ENCODE results near the gene ACKR4. TPM values are rescaled to one million over a fixed set of nuclear protein-coding genes. Genes with fewer than 3 reads are reported as not detected.
"Not testable (repeated sequence)": the region's sequence is repeated elsewhere in the genome, so short reads cannot be mapped to it uniquely, and the experiment has no call there.

Gene ACKR4
- total RNA-seq, 1 experiment from 2014 or later: not detected

DNA sequence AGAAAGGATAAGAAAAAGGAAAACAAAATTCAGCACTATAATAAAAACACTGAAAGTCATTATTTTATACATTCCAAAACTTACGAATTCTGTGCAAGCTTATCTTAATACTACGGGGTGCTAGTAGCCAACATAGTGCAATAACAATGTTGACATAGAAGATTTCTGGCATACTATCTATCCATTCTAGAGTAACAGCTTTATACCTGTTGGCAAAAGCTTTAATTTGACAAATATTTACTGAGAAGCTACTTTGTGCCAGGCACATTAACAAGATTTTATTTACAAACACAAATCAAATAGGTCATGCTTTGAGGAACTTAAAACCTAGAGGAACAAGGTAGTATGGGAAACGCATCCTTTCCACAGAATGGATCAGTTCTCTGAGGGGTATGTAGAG, 1.1 kb downstream of the ACKR4 start:
- Mint-ChIP-seq H3K9me3 (no peaks in the 10 kb centered on the region), H3K27me3 (ENCODE audit: low read depth) (no peaks in the 10 kb centered on the region), H3K36me3 (peaks cover 4% of the 10 kb centered on the region), H3K27ac (no peak overlapping the region), H3K4me3 (no peak overlapping the region), H3K4me1 (peaks cover 6% of the 10 kb centered on the region)
- no peak for ATAC-seq
- ChIA-PET POLR2A (no interaction called here), CTCF (no interaction called here)
- TF ChIP-seq, protein P1, sequence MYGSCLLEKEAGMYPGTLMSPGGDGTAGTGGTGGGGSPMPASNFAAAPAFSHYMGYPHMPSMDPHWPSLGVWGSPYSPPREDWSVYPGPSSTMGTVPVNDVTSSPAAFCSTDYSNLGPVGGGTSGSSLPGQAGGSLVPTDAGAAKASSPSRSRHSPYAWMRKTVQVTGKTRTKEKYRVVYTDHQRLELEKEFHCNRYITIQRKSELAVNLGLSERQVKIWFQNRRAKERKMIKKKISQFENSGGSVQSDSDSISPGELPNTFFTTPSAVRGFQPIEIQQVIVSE (CRISPR knock-in tag; IDR thresholded peaks at IDR 0.05; ENCODE audit: borderline replicate concordance): no peak
- TF ChIP-seq, protein P2, sequence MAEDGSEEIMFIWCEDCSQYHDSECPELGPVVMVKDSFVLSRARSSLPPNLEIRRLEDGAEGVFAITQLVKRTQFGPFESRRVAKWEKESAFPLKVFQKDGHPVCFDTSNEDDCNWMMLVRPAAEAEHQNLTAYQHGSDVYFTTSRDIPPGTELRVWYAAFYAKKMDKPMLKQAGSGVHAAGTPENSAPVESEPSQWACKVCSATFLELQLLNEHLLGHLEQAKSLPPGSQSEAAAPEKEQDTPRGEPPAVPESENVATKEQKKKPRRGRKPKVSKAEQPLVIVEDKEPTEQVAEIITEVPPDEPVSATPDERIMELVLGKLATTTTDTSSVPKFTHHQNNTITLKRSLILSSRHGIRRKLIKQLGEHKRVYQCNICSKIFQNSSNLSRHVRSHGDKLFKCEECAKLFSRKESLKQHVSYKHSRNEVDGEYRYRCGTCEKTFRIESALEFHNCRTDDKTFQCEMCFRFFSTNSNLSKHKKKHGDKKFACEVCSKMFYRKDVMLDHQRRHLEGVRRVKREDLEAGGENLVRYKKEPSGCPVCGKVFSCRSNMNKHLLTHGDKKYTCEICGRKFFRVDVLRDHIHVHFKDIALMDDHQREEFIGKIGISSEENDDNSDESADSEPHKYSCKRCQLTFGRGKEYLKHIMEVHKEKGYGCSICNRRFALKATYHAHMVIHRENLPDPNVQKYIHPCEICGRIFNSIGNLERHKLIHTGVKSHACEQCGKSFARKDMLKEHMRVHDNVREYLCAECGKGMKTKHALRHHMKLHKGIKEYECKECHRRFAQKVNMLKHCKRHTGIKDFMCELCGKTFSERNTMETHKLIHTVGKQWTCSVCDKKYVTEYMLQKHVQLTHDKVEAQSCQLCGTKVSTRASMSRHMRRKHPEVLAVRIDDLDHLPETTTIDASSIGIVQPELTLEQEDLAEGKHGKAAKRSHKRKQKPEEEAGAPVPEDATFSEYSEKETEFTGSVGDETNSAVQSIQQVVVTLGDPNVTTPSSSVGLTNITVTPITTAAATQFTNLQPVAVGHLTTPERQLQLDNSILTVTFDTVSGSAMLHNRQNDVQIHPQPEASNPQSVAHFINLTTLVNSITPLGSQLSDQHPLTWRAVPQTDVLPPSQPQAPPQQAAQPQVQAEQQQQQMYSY (CRISPR knock-in tag; IDR thresholded peaks at IDR 0.05): no peak
- TF ChIP-seq, protein P3, sequence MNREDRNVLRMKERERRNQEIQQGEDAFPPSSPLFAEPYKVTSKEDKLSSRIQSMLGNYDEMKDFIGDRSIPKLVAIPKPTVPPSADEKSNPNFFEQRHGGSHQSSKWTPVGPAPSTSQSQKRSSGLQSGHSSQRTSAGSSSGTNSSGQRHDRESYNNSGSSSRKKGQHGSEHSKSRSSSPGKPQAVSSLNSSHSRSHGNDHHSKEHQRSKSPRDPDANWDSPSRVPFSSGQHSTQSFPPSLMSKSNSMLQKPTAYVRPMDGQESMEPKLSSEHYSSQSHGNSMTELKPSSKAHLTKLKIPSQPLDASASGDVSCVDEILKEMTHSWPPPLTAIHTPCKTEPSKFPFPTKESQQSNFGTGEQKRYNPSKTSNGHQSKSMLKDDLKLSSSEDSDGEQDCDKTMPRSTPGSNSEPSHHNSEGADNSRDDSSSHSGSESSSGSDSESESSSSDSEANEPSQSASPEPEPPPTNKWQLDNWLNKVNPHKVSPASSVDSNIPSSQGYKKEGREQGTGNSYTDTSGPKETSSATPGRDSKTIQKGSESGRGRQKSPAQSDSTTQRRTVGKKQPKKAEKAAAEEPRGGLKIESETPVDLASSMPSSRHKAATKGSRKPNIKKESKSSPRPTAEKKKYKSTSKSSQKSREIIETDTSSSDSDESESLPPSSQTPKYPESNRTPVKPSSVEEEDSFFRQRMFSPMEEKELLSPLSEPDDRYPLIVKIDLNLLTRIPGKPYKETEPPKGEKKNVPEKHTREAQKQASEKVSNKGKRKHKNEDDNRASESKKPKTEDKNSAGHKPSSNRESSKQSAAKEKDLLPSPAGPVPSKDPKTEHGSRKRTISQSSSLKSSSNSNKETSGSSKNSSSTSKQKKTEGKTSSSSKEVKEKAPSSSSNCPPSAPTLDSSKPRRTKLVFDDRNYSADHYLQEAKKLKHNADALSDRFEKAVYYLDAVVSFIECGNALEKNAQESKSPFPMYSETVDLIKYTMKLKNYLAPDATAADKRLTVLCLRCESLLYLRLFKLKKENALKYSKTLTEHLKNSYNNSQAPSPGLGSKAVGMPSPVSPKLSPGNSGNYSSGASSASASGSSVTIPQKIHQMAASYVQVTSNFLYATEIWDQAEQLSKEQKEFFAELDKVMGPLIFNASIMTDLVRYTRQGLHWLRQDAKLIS (CRISPR knock-in tag; IDR thresholded peaks at IDR 0.05; ENCODE audit: borderline replicate concordance): no peak
- TF ChIP-seq FOXJ3 (CRISPR knock-in tag; IDR thresholded peaks at IDR 0.05; ENCODE audit: borderline replicate concordance): no peak
- TF ChIP-seq EMX1 (CRISPR knock-in tag; IDR thresholded peaks at IDR 0.05): no peak
- TF ChIP-seq, protein P4, sequence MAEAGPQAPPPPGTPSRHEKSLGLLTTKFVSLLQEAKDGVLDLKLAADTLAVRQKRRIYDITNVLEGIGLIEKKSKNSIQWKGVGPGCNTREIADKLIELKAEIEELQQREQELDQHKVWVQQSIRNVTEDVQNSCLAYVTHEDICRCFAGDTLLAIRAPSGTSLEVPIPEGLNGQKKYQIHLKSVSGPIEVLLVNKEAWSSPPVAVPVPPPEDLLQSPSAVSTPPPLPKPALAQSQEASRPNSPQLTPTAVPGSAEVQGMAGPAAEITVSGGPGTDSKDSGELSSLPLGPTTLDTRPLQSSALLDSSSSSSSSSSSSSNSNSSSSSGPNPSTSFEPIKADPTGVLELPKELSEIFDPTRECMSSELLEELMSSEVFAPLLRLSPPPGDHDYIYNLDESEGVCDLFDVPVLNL (CRISPR knock-in tag; IDR thresholded peaks at IDR 0.05; ENCODE audit: borderline replicate concordance, low read depth): no peak
- TF ChIP-seq, protein P5, sequence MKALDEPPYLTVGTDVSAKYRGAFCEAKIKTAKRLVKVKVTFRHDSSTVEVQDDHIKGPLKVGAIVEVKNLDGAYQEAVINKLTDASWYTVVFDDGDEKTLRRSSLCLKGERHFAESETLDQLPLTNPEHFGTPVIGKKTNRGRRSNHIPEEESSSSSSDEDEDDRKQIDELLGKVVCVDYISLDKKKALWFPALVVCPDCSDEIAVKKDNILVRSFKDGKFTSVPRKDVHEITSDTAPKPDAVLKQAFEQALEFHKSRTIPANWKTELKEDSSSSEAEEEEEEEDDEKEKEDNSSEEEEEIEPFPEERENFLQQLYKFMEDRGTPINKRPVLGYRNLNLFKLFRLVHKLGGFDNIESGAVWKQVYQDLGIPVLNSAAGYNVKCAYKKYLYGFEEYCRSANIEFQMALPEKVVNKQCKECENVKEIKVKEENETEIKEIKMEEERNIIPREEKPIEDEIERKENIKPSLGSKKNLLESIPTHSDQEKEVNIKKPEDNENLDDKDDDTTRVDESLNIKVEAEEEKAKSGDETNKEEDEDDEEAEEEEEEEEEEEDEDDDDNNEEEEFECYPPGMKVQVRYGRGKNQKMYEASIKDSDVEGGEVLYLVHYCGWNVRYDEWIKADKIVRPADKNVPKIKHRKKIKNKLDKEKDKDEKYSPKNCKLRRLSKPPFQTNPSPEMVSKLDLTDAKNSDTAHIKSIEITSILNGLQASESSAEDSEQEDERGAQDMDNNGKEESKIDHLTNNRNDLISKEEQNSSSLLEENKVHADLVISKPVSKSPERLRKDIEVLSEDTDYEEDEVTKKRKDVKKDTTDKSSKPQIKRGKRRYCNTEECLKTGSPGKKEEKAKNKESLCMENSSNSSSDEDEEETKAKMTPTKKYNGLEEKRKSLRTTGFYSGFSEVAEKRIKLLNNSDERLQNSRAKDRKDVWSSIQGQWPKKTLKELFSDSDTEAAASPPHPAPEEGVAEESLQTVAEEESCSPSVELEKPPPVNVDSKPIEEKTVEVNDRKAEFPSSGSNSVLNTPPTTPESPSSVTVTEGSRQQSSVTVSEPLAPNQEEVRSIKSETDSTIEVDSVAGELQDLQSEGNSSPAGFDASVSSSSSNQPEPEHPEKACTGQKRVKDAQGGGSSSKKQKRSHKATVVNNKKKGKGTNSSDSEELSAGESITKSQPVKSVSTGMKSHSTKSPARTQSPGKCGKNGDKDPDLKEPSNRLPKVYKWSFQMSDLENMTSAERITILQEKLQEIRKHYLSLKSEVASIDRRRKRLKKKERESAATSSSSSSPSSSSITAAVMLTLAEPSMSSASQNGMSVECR (CRISPR knock-in tag; IDR thresholded peaks at IDR 0.05; ENCODE audit: borderline replicate concordance): no peak
- no peak for TF ChIP-seq ETV6 (CRISPR knock-in tag; IDR thresholded peaks at IDR 0.05)
- no peak for TF ChIP-seq MYBL2 (CRISPR knock-in tag; IDR thresholded peaks at IDR 0.05)
- no peak for DNase-seq (ENCODE audit: low spot score)

DNA sequence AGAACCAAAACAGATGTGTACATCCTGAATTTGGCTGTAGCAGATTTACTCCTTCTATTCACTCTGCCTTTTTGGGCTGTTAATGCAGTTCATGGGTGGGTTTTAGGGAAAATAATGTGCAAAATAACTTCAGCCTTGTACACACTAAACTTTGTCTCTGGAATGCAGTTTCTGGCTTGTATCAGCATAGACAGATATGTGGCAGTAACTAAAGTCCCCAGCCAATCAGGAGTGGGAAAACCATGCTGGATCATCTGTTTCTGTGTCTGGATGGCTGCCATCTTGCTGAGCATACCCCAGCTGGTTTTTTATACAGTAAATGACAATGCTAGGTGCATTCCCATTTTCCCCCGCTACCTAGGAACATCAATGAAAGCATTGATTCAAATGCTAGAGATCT, 3.5 kb downstream of the ACKR4 start:
- DNase-seq (ENCODE audit: low spot score); H3K36me3 Mint-ChIP-seq; H3K4me1 Mint-ChIP-seq; CTCF ChIA-PET; H3K9me3 Mint-ChIP-seq; H3K27me3 Mint-ChIP-seq (ENCODE audit: low read depth); H3K27ac Mint-ChIP-seq; POLR2A ChIA-PET; ATAC-seq; H3K4me3 Mint-ChIP-seq: not testable (repeated sequence)
